K562 (cell line): Measurements from ENCODE around the gene LAMA3.

Source experiments
- E2F1 ChIP-seq: sonication (generic); formaldehyde crosslinking; IDR thresholded peaks from 2 replicates; pipeline ENCODE4 v1.8.1; 2023; ENCODE audit warnings: mild to moderate bottlenecking, missing genetic modification reagents, moderate library complexity
- OTX1 ChIP-seq: fragments of 450-650 bp; formaldehyde crosslinking; IDR thresholded peaks from 2 replicates; pipeline ENCODE4 v1.4.0; 2022; ENCODE audit warnings: mild to moderate bottlenecking
- RNF2 ChIP-seq: sonication (generic); IDR thresholded peaks from 2 replicates; pipeline ENCODE4 v1.6.1; 2016
- ZNF41 ChIP-seq: fragments of 250-450 bp; sonication (Bioruptor Pico); conservative IDR thresholded peaks from 2 replicates; pipeline ENCODE4 v1.4.0; 2020; ENCODE audit warnings: mild to moderate bottlenecking

DNA sequence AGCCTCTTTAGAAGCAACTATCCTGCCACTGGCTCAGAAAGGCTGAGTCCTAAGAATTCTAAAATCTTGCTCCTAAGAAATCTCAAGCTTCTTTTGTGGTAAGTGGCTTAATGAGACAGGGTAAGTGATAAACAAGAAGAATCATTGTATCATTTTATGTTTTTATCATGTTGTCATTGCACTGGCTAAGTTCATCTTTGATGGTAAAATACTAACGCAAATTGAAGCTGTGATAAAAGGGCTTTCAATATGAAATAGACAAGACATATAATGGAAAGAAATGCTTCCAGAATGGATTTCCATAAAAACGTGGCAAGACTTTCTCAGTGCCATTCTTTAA, 303.7 kb downstream of the LAMA3 start:
- TF ChIP-seq E2F1 = no peak
- TF ChIP-seq RNF2 = no peak
- no peak for TF ChIP-seq ZNF41 (CRISPR knock-in tag)
- no peak for TF ChIP-seq OTX1 (CRISPR knock-in tag)
